HAP-1 (cell line): ENCODE data around the gene CAMK2N1.
A peak's percentile ranks its signal among the peaks of the same experiment; 100 is the strongest.
"Not testable (repeated sequence)": the region's sequence is repeated elsewhere in the genome, so short reads cannot be mapped to it uniquely, and the experiment has no call there.

Experiments
- DNase-seq, 2 experiments: peaks; one replicate each; pipeline ENCODE4 v3.0.0-alpha.2; 2016 to 2020; ENCODE audit warnings: low spot score in 2 of 2
- H3K27me3 ChIP-seq: fragments of 250-450 bp; sonication (Bioruptor Pico); 2 replicates; pipeline ENCODE4 v1.5.1; 2020; ENCODE audit warnings: low read depth, mild to moderate bottlenecking, moderate library complexity
- H3K36me3 ChIP-seq: fragments of 250-450 bp; sonication (Bioruptor Pico); replicated peaks from 2 replicates; pipeline ENCODE4 v1.5.1; 2020; ENCODE audit warnings: mild to moderate bottlenecking
- H3K4me1 ChIP-seq: fragments of 250-450 bp; sonication (Bioruptor Pico); 2 replicates; pipeline ENCODE4 v1.5.1; 2020; ENCODE audit warnings: mild to moderate bottlenecking
- H3K4me3 ChIP-seq: fragments of 250-450 bp; sonication (Bioruptor Pico); 2 replicates; pipeline ENCODE4 v1.5.1; 2020; ENCODE audit warnings: mild to moderate bottlenecking, moderate library complexity
- H3K9me3 ChIP-seq: fragments of 250-450 bp; sonication (Bioruptor Pico); 2 replicates; pipeline ENCODE4 v1.5.1; 2020; ENCODE audit warnings: mild to moderate bottlenecking, moderate library complexity
- in situ Hi-C: fragments of 300-500 bp; cut with MboI; formaldehyde crosslinking; loops from 3 replicates; pipeline ENCODE4 v1.14.3; 2020; ENCODE audit warnings: low sequenced_read_pairs, inconsistent platforms, mixed read lengths

Gene CAMK2N1

DNA sequence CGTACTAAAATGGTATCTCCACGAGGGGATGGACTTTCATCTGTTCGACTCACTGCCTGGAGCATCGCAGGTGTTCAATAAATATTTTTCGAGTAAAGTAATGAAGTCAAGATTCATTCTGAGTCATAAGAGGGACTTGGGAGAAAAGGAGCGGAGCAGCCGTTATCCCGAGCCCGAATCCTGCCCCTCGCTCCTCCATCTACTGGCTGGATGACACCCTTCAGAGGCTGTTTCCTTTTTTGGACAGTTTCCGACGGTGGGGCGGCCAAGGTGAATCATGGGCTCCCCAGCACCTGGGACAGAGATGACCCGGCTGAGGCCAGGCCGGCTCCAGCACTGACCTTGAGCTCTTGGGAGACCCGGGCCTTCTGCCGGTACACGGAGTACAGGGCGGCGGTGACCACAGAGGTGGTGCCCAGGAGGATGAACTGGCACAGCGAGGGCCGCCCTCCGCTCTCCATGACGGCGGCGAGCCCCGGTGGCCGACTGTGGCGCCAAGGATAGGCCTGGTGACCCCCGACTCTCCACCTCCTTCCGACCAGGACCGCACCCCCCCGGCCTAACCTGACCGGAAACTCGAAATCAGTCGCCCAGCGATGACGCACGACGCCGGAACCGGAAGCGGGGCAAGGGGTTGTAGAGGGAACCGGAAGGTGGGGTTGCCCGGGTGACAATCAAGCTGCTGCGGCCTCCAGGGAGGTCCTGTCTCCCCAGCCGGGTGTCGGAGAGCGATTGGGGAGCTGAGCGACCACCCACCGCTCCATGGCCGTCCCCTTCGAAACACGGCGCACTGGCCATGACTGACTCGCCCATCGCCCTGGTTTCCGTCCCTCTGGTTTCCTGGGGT lies 21.8 kb upstream of the CAMK2N1 start, which contains the start of gene MUL1:
Gene MUL1 (minus strand): TSS at position 588 of the 847 bp plus-strand sequence. CDS start 127 bp downstream, at position 461.
- in situ Hi-C loops, result no loop called here
- no peaks in the 10 kb centered on the region for H3K27me3 ChIP-seq
- peak; percentile 79 to 96 for DNase-seq
- H3K4me1 ChIP-seq, result peaks cover 7% of the 10 kb centered on the region
- peak within 1 kb of the TSS; percentile 93 for H3K4me3 ChIP-seq
- no peaks in the 10 kb centered on the region for H3K9me3 ChIP-seq
- peaks cover 8% of the 10 kb centered on the region for H3K36me3 ChIP-seq

- Histone ChIP-seq H3K9me3 (no peaks in the 10 kb centered on the region), H3K36me3 (peaks cover 14% of the 10 kb centered on the region), H3K4me3 (peak overlapping the region; percentile 93), H3K27me3 (no peaks in the 10 kb centered on the region), H3K4me1 (peaks cover 7% of the 10 kb centered on the region)
- no peak for DNase-seq
- in situ Hi-C loops, result no loop called here
These were observed 21.2 kb upstream of the CAMK2N1 start for GRCh38 chr1:20507248-20507563.

DNA sequence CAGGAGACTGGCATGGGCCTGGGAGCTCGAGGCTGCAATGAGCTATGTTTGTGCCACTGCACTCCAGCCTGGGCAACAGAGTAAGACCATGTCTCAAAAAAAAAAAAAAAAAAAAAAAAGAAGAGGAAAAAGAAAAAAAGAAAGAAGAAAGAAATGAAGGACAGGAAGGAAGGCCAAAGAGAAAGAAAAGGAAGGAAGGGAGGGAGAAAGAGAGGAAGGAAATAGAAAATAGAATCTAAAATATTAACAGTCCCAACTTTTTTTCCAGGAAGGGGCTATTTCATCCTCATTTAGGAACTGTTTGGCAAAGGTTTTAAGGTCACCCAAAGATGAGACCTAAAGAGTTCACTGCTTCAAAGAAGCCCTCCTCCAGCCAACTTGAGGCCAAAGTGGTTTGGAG lies 19.5 kb upstream of the CAMK2N1 start:
- no peaks in the 10 kb centered on the region for H3K9me3 ChIP-seq
- in situ Hi-C loops, result no loop called here
- H3K27me3 ChIP-seq, result no peaks in the 10 kb centered on the region
- peaks cover 7% of the 10 kb centered on the region for H3K4me1 ChIP-seq
- no peak overlapping the region for H3K4me3 ChIP-seq
- DNase-seq, result no peak
- peaks cover 31% of the 10 kb centered on the region for H3K36me3 ChIP-seq

- Histone ChIP-seq H3K36me3 (peaks cover 47% of the 10 kb centered on the region), H3K9me3 (no peaks in the 10 kb centered on the region), H3K4me3 (no peak overlapping the region), H3K27me3 (no peaks in the 10 kb centered on the region), H3K4me1 (no peaks in the 10 kb centered on the region)
- no peak for DNase-seq
- in situ Hi-C loops, result no loop called here
These were observed 14.7 kb upstream of the CAMK2N1 start for GRCh38 chr1:20500716-20501115.

GRCh38 chr1:20499718-20500117 lies 13.7 kb upstream of the CAMK2N1 start:
- in situ Hi-C loops, result loop anchor here (5.0 kb wide), 1 partner anchor 582 kb away; no protein-coding TSS in a partner anchor

DNA sequence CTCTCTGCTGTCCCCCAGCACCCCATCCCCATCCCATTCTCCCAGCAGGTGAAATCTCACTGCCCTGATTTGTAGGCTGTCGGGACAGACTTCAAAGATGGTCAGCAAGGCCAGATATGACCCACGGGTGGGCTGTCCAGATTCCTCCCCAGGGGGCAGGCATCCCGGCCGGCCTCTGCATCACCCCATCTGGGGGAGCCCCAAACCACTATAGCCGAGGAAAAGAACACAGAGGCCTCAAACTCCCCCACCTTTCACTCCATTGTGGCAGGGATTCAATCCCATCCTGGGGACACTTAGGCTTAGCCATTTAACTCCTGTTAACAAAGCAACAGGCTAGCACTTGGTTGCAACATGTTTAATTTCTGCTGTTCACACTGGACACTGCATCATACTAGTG lies 13.1 kb upstream of the CAMK2N1 start:
- in situ Hi-C loops, result loop anchor here (5.0 kb wide), 1 partner anchor 582 kb away; no protein-coding TSS in a partner anchor
- Histone ChIP-seq H3K27me3 (no peaks in the 10 kb centered on the region), H3K9me3 (no peaks in the 10 kb centered on the region), H3K36me3 (peaks cover 47% of the 10 kb centered on the region), H3K4me1 (peaks cover 3% of the 10 kb centered on the region; the same call in 1 of the 2 replicates), H3K4me3 (no peak overlapping the region)
- DNase-seq, result no peak

More at GRCh38 chr1:20499718-20500117, 13.7 kb upstream of the CAMK2N1 start:
- H3K36me3 ChIP-seq, result peaks cover 47% of the 10 kb centered on the region
- no peak for DNase-seq
- H3K9me3 ChIP-seq, result no peaks in the 10 kb centered on the region
- no peaks in the 10 kb centered on the region for H3K27me3 ChIP-seq
- no peak overlapping the region for H3K4me3 ChIP-seq
- no peaks in the 10 kb centered on the region for H3K4me1 ChIP-seq

- Histone ChIP-seq H3K27me3 (no peaks in the 10 kb centered on the region), H3K4me1 (peaks cover 6% of the 10 kb centered on the region; the same call in 1 of the 2 replicates), H3K4me3 (no peak overlapping the region), H3K36me3 (peaks cover 42% of the 10 kb centered on the region), H3K9me3 (no peaks in the 10 kb centered on the region)
- in situ Hi-C loops, result loop anchor here (5.0 kb wide), 1 partner anchor 581 kb away; no protein-coding TSS in a partner anchor
- no peak for DNase-seq
These were observed 12.1 kb upstream of the CAMK2N1 start for GRCh38 chr1:20498116-20498515.

GRCh38 chr1:20497506-20497905 lies 11.5 kb upstream of the CAMK2N1 start:
- DNase-seq, result no peak
- Histone ChIP-seq H3K36me3 (peaks cover 36% of the 10 kb centered on the region), H3K9me3 (no peaks in the 10 kb centered on the region), H3K27me3 (no peaks in the 10 kb centered on the region), H3K4me3 (no peak overlapping the region), H3K4me1 (peaks cover 6% of the 10 kb centered on the region; the same call in 1 of the 2 replicates)
- in situ Hi-C loops, result loop anchor here (5.0 kb wide), 1 partner anchor 580 kb away; no protein-coding TSS in a partner anchor

DNA sequence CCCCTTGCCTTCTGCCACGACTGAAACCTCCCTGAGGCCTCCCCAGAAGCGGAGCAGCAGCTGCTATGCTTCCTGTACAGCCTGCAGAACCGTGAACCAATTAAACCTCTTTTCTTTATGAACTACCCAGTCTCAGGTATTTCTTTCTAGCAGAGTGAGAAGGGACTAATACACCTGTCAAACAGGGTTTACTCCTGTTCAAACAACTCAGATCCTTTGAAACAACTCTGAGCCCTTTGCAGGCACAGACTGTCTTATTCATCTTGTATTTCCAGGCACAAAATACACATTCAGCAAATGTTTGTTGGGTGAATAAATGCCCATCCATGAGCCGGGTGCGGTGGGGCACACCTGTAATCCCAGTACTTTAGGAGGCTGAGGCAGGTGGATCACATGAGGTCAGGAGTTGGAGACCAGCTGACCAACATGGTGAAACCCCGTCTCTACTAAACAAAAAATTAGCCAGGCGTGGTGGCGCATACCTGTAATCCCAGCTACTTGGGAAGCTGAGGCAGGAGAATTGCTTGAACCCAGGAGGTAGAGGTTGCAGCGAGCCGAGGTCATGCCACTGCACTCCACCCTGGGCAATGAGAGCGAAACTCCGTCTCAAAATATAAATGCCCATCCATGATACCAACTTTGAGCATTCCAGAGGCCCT lies 10.8 kb upstream of the CAMK2N1 start:
- H3K9me3 ChIP-seq, H3K4me3 ChIP-seq, H3K4me1 ChIP-seq, H3K27me3 ChIP-seq, DNase-seq: not testable (repeated sequence)
- in situ Hi-C loops, result loop anchor here (5.0 kb wide), 1 partner anchor 580 kb away; no protein-coding TSS in a partner anchor
- peaks cover 30% of the 10 kb centered on the region for H3K36me3 ChIP-seq

DNA sequence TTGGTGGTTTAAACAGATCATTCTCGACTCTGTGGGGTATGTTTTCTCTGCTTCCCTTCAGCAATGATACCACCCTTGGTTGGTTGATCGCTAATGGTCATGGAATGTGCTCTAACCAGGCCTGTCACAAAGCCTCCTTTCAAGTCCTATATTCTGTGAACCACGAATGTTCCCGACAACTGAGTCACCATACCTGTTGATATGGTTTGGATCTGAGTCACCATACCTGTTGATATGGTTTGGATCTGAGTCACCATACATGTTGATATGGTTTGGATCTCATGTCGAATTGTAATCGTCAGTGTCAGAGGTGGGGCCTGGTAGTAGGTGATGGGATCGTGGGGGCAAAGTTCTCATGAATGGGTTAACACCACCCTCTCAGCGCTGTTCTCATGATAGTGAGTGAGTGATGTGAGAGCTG lies 10.2 kb upstream of the CAMK2N1 start:
- Histone ChIP-seq H3K4me1 (peaks cover 6% of the 10 kb centered on the region; the same call in 1 of the 2 replicates), H3K27me3 (no peaks in the 10 kb centered on the region), H3K9me3 (no peaks in the 10 kb centered on the region), H3K4me3 (no peak overlapping the region), H3K36me3 (peaks cover 24% of the 10 kb centered on the region)
- DNase-seq, result no peak
- in situ Hi-C loops, result loop anchor here (5.0 kb wide), 1 partner anchor 579 kb away; no protein-coding TSS in a partner anchor

DNA sequence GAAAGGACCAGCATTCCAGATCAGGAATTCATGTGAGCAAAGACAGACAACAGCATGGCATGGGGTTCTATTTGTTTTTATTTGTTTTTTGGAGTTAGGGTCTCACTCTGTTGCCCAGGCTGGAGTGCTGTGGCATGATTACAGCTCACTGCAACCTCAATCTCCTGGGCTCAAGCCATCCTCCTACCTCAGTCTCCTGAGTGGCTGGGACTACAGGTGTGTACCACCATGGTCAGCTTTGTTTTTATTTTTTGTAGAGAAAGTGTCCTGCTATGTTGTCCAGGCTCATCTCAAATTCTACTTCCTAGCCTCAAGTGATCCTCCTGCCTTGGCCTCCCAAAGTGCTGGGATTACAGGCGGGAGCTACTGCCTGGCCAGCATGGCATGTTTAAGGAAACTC lies 9.7 kb upstream of the CAMK2N1 start:
- H3K27me3 ChIP-seq, result no peaks in the 10 kb centered on the region
- no peak for DNase-seq
- no peaks in the 10 kb centered on the region for H3K9me3 ChIP-seq
- H3K4me1 ChIP-seq, result peaks cover 6% of the 10 kb centered on the region; the same call in 1 of the 2 replicates
- no peak overlapping the region for H3K4me3 ChIP-seq
- in situ Hi-C loops, result loop anchor here (5.0 kb wide), 1 partner anchor 578 kb away; no protein-coding TSS in a partner anchor
- peaks cover 18% of the 10 kb centered on the region for H3K36me3 ChIP-seq

- no peak for DNase-seq
- in situ Hi-C loops, result loop anchor here (5.0 kb wide), 3 partner anchors 132 to 577 kb away; no protein-coding TSS in a partner anchor
- Histone ChIP-seq H3K9me3 (no peaks in the 10 kb centered on the region), H3K27me3 (no peaks in the 10 kb centered on the region), H3K4me1 (peaks cover 6% of the 10 kb centered on the region; the same call in 1 of the 2 replicates), H3K36me3 (peaks cover 9% of the 10 kb centered on the region), H3K4me3 (no peak overlapping the region)
These were observed 8.8 kb upstream of the CAMK2N1 start for GRCh38 chr1:20494609-20495311.
